Neural cell (in vitro differentiated cells): ENCODE data around the gene MRNIP. TPM values are rescaled to one million over a fixed set of nuclear protein-coding genes. Genes with fewer than 3 reads are reported as not detected.
A peak's percentile ranks its signal among the peaks of the same experiment; 100 is the strongest.

Source experiments
- H2AFZ ChIP-seq: fragments of 200-600, 300-800 bp; sonication (generic), shearing (Covaris generic); 2 replicates; pipeline ENCODE4 v1.6.0; 2014; ENCODE audit warnings: low read depth, mild to moderate bottlenecking, antibody characterized with exemption, low read length, moderate library complexity
- H3F3A ChIP-seq: fragments of 200-600 bp; shearing (Covaris generic); 2 replicates; pipeline ENCODE4 v1.6.1; 2016; ENCODE audit warnings: mild to moderate bottlenecking, moderate library complexity, mixed read lengths, antibody characterized with exemption, low read length; ENCODE audit not compliant: insufficient read depth, poor library complexity, severe bottlenecking
- H3K27ac ChIP-seq: fragments of 200-600, 300-800 bp; sonication (generic), shearing (Covaris generic); 2 replicates; pipeline ENCODE4 v1.5.1; 2014; ENCODE audit warnings: mild to moderate bottlenecking, low read length, moderate library complexity
- H3K27me3 ChIP-seq: fragments of 300-800, 200-600 bp; sonication (generic), shearing (Covaris generic); 2 replicates; pipeline ENCODE4 v1.6.0; 2014; ENCODE audit warnings: mild to moderate bottlenecking, low read depth, low read length, moderate library complexity; ENCODE audit not compliant: insufficient read depth
- H3K36me3 ChIP-seq: fragments of 300-800, 200-600 bp; sonication (generic), shearing (Covaris generic); 2 replicates; pipeline ENCODE4 v1.5.1; 2014; ENCODE audit warnings: mild to moderate bottlenecking, antibody characterized with exemption, low read length, moderate library complexity; ENCODE audit not compliant: insufficient read depth
- H3K4me2 ChIP-seq: fragments of 300-800, 200-600 bp; sonication (generic), shearing (Covaris generic); 2 replicates; pipeline ENCODE4 v1.6.0; 2014; ENCODE audit warnings: mild to moderate bottlenecking, low read length
- H3K4me3 ChIP-seq: fragments of 300-800, 200-600 bp; sonication (generic), shearing (Covaris generic); 2 replicates; pipeline ENCODE4 v1.5.1; 2014; ENCODE audit warnings: mild to moderate bottlenecking, low read length, moderate library complexity
- H3K79me2 ChIP-seq: fragments of 200-600 bp; shearing (Covaris generic); replicated peaks from 2 replicates; pipeline ENCODE4 v1.6.0; 2014; ENCODE audit warnings: mild to moderate bottlenecking, low read length, moderate library complexity; ENCODE audit not compliant: insufficient read depth
- H3K9ac ChIP-seq: fragments of 300-800, 200-600 bp; sonication (generic), shearing (Covaris generic); 2 replicates; pipeline ENCODE4 v1.6.1; 2016; ENCODE audit warnings: mild to moderate bottlenecking, low read length, mixed read lengths
- H3K9me2 ChIP-seq: fragments of 200-600 bp; shearing (Covaris generic); 2 replicates; pipeline ENCODE4 v1.6.1; 2016; ENCODE audit warnings: mild to moderate bottlenecking, low read length, mixed read lengths; ENCODE audit not compliant: insufficient read depth
- H3K9me3 ChIP-seq: fragments of 200-600, 300-800 bp; sonication (generic), shearing (Covaris generic); 2 replicates; pipeline ENCODE4 v1.6.1; 2016; ENCODE audit warnings: mild to moderate bottlenecking, mixed run types, low read length, moderate library complexity, mixed read lengths
- H4K20me1 ChIP-seq: fragments of 200-600 bp; shearing (Covaris generic); 2 replicates; pipeline ENCODE4 v1.6.1; 2016; ENCODE audit warnings: mild to moderate bottlenecking, mixed run types; ENCODE audit not compliant: insufficient read depth
- CTCF ChIP-seq: fragments of 450-650 bp; IDR thresholded peaks from 2 replicates; pipeline ENCODE4 v1.5.1; 2014; ENCODE audit warnings: antibody characterized with exemption, mild to moderate bottlenecking, moderate library complexity; ENCODE audit not compliant: poor library complexity, severe bottlenecking
- EP300 ChIP-seq: fragments of 450-650 bp; conservative IDR thresholded peaks from 2 replicates; pipeline ENCODE4 v1.6.1; 2014; ENCODE audit warnings: antibody characterized with exemption, mild to moderate bottlenecking, moderate library complexity; ENCODE audit not compliant: poor library complexity, severe bottlenecking
- EZH2 ChIP-seq: fragments of 200-600, 300-800 bp; shearing (Covaris generic), sonication (generic); IDR thresholded peaks from 2 replicates; pipeline ENCODE4 v1.6.1; 2014; ENCODE audit warnings: antibody characterized with exemption, low read length, borderline replicate concordance, mild to moderate bottlenecking; ENCODE audit not compliant: insufficient read depth, poor library complexity, severe bottlenecking
- MXI1 ChIP-seq: fragments of 450-650 bp; conservative IDR thresholded peaks from 2 replicates; pipeline ENCODE4 v1.6.1; 2014; ENCODE audit warnings: antibody characterized with exemption, mild to moderate bottlenecking; ENCODE audit not compliant: poor library complexity, severe bottlenecking
- POLR2AphosphoS5 ChIP-seq: IDR thresholded peaks from 2 replicates; pipeline ENCODE4 v1.6.1; 2012
- RAD21 ChIP-seq: fragments of 450-650 bp; conservative IDR thresholded peaks from 2 replicates; pipeline ENCODE4 v1.6.1; 2014; ENCODE audit warnings: antibody characterized with exemption, mild to moderate bottlenecking, moderate library complexity
- REST ChIP-seq: IDR thresholded peaks from 2 replicates; pipeline ENCODE4 v1.6.1; 2012; ENCODE audit warnings: borderline replicate concordance
- SMC3 ChIP-seq: fragments of 450-650 bp; conservative IDR thresholded peaks from 2 replicates; pipeline ENCODE4 v1.6.1; 2014; ENCODE audit warnings: antibody characterized with exemption, mild to moderate bottlenecking, moderate library complexity; ENCODE audit not compliant: poor library complexity
- TAF1 ChIP-seq: IDR thresholded peaks from 2 replicates; pipeline ENCODE4 v1.6.1; 2012; ENCODE audit warnings: low read depth
- polyA plus RNA-seq: library from polyadenylated mRNA; depleted of rRNA; stranded (reverse); fragments of >200 nt; gene quantifications from 2 replicates; pipeline ENCODE4 v1.2.3, GENCODE V29; 2014

Gene MRNIP
- polyA plus RNA-seq, 1 donor from 2014 or later: 121 TPM

GRCh38 chr5:179906795-179907555, 48.4 kb upstream of the MRNIP start:
- Histone ChIP-seq H3K27ac (no peak overlapping the region), H3K9me2 (no peaks in the 10 kb centered on the region), H3K79me2 (peaks cover 8% of the 10 kb centered on the region), H3K27me3 (no peaks in the 10 kb centered on the region), H3K9ac (peak overlapping the region; percentile 65), H2AFZ (no peak overlapping the region), H3K4me2 (peak overlapping the region; percentile 69), H3F3A (no peaks in the 10 kb centered on the region), H3K9me3 (no peaks in the 10 kb centered on the region), H3K36me3 (no peaks in the 10 kb centered on the region), H3K4me3 (peak overlapping the region; percentile 73), H4K20me1 (no peaks in the 10 kb centered on the region)
- peak; percentile 4 for TF ChIP-seq MXI1
- TF ChIP-seq EP300: no peak

GRCh38 chr5:179906294-179906794, 47.7 kb upstream of the MRNIP start:
- no peaks in the 10 kb centered on the region for H3K9me3 ChIP-seq
- H4K20me1 ChIP-seq: no peaks in the 10 kb centered on the region
- peaks cover 8% of the 10 kb centered on the region for H3K79me2 ChIP-seq
- H3F3A ChIP-seq: no peaks in the 10 kb centered on the region
- peak overlapping the region; percentile 73 for H3K4me3 ChIP-seq
- no peak overlapping the region for H2AFZ ChIP-seq
- H3K9me2 ChIP-seq: no peaks in the 10 kb centered on the region
- H3K36me3 ChIP-seq: no peaks in the 10 kb centered on the region
- H3K9ac ChIP-seq: peak overlapping the region; percentile 65
- peak overlapping the region; percentile 69 for H3K4me2 ChIP-seq
- H3K27me3 ChIP-seq: no peaks in the 10 kb centered on the region
- no peak for TF ChIP-seq RAD21
- TF ChIP-seq EP300: no peak
- TF ChIP-seq REST: no peak
- no peak for TF ChIP-seq TAF1
- no peak for TF ChIP-seq EZH2
- TF ChIP-seq MXI1: no peak
- no peak for TF ChIP-seq CTCF
- TF ChIP-seq SMC3: no peak
- no peak for TF ChIP-seq POLR2AphosphoS5
- H3K27ac ChIP-seq: no peak overlapping the region
